Breast epithelium (tissue), 4 donors: ENCODE measurements around the gene RHBDL2. TPM values are rescaled to one million over a fixed set of nuclear protein-coding genes. Genes with fewer than 3 reads are reported as not detected.

Source experiments
- DNase-seq, 2 donors: peaks; one replicate each; pipeline ENCODE4 v3.0.0-alpha.2; 2019; ENCODE audit warnings: low spot score in 2 of 2
- H3K27ac ChIP-seq, 2 donors: fragments of 200-600 bp; sonication (generic) in 1 of 2; one replicate each; pipeline ENCODE4 v1.5.1; 2016 to 2019; ENCODE audit warnings: mild to moderate bottlenecking in 1 of 2
- H3K27me3 ChIP-seq, 2 donors: fragments of 200-600 bp; sonication (generic) in 1 of 2; one replicate each; pipeline versions ENCODE4 v1.5.1 to v1.6.0; 2017 to 2019; ENCODE audit warnings: control low read depth in 1 of 2, mild to moderate bottlenecking in 1 of 2
- H3K36me3 ChIP-seq: fragments of 200-600 bp; one replicate; pipeline ENCODE4 v1.5.1; 2019
- H3K4me1 ChIP-seq, 2 donors: fragments of 200-600 bp; sonication (generic); one replicate each; pipeline ENCODE4 v1.5.1; 2016 to 2019; ENCODE audit warnings: control low read depth in 1 of 2
- H3K4me3 ChIP-seq, 3 donors: fragments of 200-600 bp; sonication (generic); 1 replicate in 2 of 3; 2 replicates in 1 of 3; pipeline ENCODE4 v1.5.1; 2016 to 2019; ENCODE audit warnings: mild to moderate bottlenecking in 3 of 3, moderate library complexity in 2 of 3
- H3K9me3 ChIP-seq, 2 donors: fragments of 200-600 bp; sonication (generic) in 1 of 2; one replicate each; pipeline ENCODE4 v1.5.1; 2016 to 2019; ENCODE audit warnings: control low read depth in 1 of 2
- POLR2A ChIP-seq: fragments of 450-650 bp; IDR thresholded peaks from one replicate; pipeline ENCODE4 v1.6.1; 2016; ENCODE audit warnings: antibody characterized with exemption, mild to moderate bottlenecking, moderate library complexity
- POLR2AphosphoS5 ChIP-seq, 3 donors: sonication (generic); formaldehyde crosslinking; IDR thresholded peaks; one replicate each; pipeline ENCODE4 v1.6.1; 2017; ENCODE audit warnings: antibody characterized with exemption in 3 of 3
- intact Hi-C: fragments of 100-400 bp; cut with DNase I; formaldehyde crosslinking; loops from one replicate; pipeline ENCODE4 v1.15.1; 2023; ENCODE audit warnings: low total_unique reads
- total RNA-seq, 3 donors: library from RNA; depleted of rRNA; stranded (reverse); fragments of >200 nt; gene quantifications; one replicate each; pipeline ENCODE4 v1.1.0, GENCODE V29; 2016
- TF ChIP-seq, protein P1 (sequence below), 3 donors: fragments of 450-650 bp; IDR thresholded peaks; one replicate each; pipeline ENCODE4 v1.5.1; 2016 to 2017; ENCODE audit warnings: antibody characterized with exemption in 3 of 3, mild to moderate bottlenecking in 3 of 3, moderate library complexity in 3 of 3

The RHBDL2 gene
- total RNA-seq, 3 donors from 2014 or later = 0.16 to 1.6 (median 0.33) TPM

DNA sequence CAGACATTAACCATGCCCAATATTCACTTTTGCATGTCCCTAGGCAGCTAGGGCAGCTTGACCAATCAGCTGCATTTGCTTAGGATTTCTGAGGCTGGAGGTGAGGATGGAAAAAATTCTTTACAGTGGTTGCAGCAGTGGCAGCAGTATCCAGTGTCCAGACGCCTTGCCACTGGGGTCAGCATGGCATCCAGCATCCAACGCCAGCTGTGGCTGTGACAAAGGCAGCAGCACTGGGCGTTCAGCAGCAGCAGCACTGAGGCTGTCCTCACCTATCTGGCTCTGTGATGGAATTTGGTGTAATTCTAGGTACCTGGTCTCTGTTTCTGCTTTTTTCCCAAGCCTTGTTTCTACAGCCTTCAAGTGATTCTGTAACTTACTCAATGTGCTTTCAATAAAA, 15.5 kb downstream of the RHBDL2 start:
- TF ChIP-seq, protein P1, sequence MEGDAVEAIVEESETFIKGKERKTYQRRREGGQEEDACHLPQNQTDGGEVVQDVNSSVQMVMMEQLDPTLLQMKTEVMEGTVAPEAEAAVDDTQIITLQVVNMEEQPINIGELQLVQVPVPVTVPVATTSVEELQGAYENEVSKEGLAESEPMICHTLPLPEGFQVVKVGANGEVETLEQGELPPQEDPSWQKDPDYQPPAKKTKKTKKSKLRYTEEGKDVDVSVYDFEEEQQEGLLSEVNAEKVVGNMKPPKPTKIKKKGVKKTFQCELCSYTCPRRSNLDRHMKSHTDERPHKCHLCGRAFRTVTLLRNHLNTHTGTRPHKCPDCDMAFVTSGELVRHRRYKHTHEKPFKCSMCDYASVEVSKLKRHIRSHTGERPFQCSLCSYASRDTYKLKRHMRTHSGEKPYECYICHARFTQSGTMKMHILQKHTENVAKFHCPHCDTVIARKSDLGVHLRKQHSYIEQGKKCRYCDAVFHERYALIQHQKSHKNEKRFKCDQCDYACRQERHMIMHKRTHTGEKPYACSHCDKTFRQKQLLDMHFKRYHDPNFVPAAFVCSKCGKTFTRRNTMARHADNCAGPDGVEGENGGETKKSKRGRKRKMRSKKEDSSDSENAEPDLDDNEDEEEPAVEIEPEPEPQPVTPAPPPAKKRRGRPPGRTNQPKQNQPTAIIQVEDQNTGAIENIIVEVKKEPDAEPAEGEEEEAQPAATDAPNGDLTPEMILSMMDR (IDR thresholded peaks at IDR 0.05) = no peak
- TF ChIP-seq POLR2A = no peak
- no peak for TF ChIP-seq POLR2AphosphoS5 (IDR thresholded peaks at IDR 0.05)
- no peak for DNase-seq
- no peaks in the 10 kb centered on the region for H3K27me3 ChIP-seq
- no peaks in the 10 kb centered on the region for H3K4me1 ChIP-seq
- H3K27ac ChIP-seq = no peak overlapping the region
- intact Hi-C loops = no loop called here
- no peaks in the 10 kb centered on the region for H3K9me3 ChIP-seq
- H3K4me3 ChIP-seq = no peak overlapping the region
- no peaks in the 10 kb centered on the region for H3K36me3 ChIP-seq

DNA sequence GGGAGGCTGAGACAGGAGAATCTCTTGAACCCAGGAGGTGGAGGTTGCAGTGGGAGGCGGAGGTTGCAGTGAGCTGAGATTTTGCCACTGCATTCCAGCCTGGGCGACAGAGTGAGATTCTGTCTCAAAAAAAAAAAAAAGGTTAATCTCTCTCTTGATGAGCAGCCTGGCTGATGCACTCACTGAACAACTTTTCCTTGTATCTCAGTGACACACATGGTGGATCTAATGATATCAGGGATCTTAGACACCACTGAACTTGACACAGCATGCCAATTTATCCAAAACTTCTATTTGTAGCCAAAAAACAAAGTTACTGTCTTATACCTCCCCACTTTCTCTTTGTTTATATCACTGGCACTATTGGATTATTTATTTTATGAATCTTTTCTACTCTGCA, 16.2 kb downstream of the RHBDL2 start:
- no peaks in the 10 kb centered on the region for H3K36me3 ChIP-seq
- H3K4me1 ChIP-seq = no peaks in the 10 kb centered on the region
- intact Hi-C loops = no loop called here
- no peaks in the 10 kb centered on the region for H3K9me3 ChIP-seq
- no peak overlapping the region for H3K4me3 ChIP-seq
- TF ChIP-seq POLR2AphosphoS5 (IDR thresholded peaks at IDR 0.05) (no peak), POLR2A (no peak)
- TF ChIP-seq, protein P1 (IDR thresholded peaks at IDR 0.05) = no peak
- no peak overlapping the region for H3K27ac ChIP-seq
- DNase-seq = no peak
- no peaks in the 10 kb centered on the region for H3K27me3 ChIP-seq

DNA sequence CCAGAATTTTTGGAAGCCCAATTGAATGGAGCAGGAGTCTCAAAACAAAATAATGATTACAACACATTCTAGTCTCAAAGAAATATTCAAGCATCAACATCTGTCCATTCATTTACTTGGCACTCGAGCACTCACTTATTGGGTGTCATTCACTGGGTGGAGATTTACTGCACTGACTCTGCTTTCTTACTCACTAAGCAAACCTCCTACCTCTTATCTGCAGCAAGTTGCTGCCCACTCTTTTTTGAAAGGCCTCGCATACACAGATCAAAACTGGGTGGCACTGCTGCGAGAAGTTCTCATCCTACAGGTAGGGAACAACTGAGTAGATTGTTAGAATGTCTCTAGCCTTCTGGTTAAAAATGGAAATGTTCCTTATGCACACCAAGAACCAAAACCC, 18.0 kb downstream of the RHBDL2 start:
- no peak overlapping the region for H3K4me3 ChIP-seq
- no peak overlapping the region for H3K27ac ChIP-seq
- no peaks in the 10 kb centered on the region for H3K27me3 ChIP-seq
- no peak for TF ChIP-seq POLR2AphosphoS5 (IDR thresholded peaks at IDR 0.05)
- TF ChIP-seq, protein P1 (IDR thresholded peaks at IDR 0.05) = no peak
- intact Hi-C loops = no loop called here
- H3K4me1 ChIP-seq = no peaks in the 10 kb centered on the region
- no peak for DNase-seq
- no peaks in the 10 kb centered on the region for H3K36me3 ChIP-seq
- H3K9me3 ChIP-seq = no peaks in the 10 kb centered on the region

DNA sequence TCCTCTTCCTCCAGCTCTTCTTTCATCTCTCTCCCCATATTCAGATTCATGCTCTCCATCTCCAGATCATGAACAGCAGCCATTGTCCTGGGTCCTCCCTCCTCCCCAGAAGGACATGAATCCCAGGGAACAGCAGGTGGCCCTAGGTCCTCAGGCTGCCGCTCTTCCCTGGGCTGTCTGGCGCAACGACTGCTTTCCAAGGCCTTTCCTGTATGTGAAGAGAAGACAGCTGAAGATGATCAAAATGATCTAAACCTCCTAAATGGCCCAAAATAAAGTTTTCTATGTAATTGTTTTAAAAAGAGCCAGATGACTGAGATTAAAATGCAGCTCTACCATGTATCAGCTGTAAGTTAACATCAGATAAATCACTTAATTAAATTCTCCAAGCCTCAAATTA, 22.5 kb downstream of the RHBDL2 start:
- no peak for DNase-seq
- Histone ChIP-seq H3K4me3 (no peak overlapping the region), H3K9me3 (no peaks in the 10 kb centered on the region), H3K27ac (no peak overlapping the region), H3K4me1 (no peaks in the 10 kb centered on the region), H3K27me3 (no peaks in the 10 kb centered on the region), H3K36me3 (no peaks in the 10 kb centered on the region)
- intact Hi-C loops = no loop called here
- no peak for TF ChIP-seq POLR2A
- TF ChIP-seq, protein P1 (IDR thresholded peaks at IDR 0.05) = no peak
- TF ChIP-seq POLR2AphosphoS5 (IDR thresholded peaks at IDR 0.05) = no peak

DNA sequence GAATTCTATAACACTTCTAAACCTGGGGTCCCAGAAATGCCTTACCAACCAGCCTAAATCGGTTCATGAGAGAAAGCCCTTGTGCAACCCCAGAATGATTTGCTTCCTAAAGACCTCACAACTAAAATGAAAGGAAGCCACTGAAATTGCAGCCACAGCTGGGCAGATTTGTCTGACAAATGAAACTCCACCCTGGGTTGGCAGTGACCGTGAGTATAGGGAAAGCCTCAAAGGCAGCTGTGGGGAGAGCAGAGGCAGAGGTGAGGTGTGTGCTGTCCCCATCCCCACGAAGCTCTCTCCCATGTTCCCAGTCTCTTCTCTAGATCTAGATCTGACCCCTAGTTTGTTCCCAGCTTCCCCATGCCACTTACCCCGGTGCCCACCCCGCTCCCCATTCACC, 23.1 kb downstream of the RHBDL2 start:
- DNase-seq = no peak
- no peak for TF ChIP-seq POLR2A
- TF ChIP-seq, protein P1 (IDR thresholded peaks at IDR 0.05) = no peak
- no peak for TF ChIP-seq POLR2AphosphoS5 (IDR thresholded peaks at IDR 0.05)
- Histone ChIP-seq H3K9me3 (no peaks in the 10 kb centered on the region), H3K27ac (no peak overlapping the region), H3K4me1 (no peaks in the 10 kb centered on the region), H3K36me3 (no peaks in the 10 kb centered on the region), H3K4me3 (no peak overlapping the region), H3K27me3 (no peaks in the 10 kb centered on the region)
- intact Hi-C loops = no loop called here
